ENCODE measurements around the gene RACK1. TPM values are rescaled to one million over a fixed set of nuclear protein-coding genes. Genes with fewer than 3 reads are reported as not detected.

Gene RACK1
- total RNA-seq, 4 donors from 2014 or later: 1,656 to 5,035 (median 2,557) TPM

DNA sequence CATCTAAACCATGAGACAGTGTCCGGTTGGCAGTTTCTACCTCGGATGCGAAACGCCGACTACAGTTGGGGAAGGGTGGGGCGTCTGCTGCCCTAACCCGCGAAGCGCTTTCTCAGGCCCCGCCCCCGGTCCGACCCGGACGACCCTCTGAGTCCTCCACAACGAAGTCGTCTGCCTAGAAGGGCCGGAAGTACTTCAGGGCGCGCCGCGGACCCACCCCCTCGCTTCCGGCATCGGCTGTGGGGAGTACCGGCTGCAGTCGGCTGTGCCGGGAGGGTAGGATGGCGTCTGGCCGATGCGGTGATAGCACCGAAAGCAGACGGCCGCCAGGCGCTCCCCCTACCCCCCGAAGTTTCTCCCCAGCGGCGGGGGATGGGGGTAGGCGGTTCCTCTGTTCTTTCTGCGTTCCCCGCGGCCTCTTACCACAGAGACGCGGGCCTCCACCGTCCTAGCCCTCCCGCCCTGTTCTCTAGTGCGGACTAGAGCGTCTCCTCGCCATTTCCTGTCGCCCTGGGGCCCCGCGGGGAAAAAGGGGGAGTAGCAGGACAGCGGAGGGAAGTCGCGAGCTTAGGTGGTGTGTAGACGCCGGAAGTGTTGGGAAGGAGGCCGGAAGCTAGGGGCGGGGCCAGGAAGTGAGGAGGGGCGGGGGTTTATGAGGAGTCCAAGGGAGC is 20.5 kb downstream of the RACK1 start, which contains the start of gene TRIM41:
Gene TRIM41, plus strand, starts transcription at position 224 of the 671 bp plus-strand sequence. CDS start 719 bp downstream, outside the sequence.
- H3K27ac ChIP-seq: peak within 1 kb of the TSS; percentile 95 to 98
- peaks cover 0 to 5% of the 10 kb centered on the region in 2 donors for H3K4me1 ChIP-seq
- intact Hi-C loops (cut with DNase I; ENCODE audit: low total_unique reads): no loop called here
- H3K9me3 ChIP-seq: no peaks in the 10 kb centered on the region
- H3K36me3 ChIP-seq: no peaks in the 10 kb centered on the region
- no peaks in the 10 kb centered on the region for H3K27me3 ChIP-seq
- peak in 1 of 2 donors; percentile 93 for TF ChIP-seq POLR2A (IDR thresholded peaks at IDR 0.05)
- TF ChIP-seq, protein P1, sequence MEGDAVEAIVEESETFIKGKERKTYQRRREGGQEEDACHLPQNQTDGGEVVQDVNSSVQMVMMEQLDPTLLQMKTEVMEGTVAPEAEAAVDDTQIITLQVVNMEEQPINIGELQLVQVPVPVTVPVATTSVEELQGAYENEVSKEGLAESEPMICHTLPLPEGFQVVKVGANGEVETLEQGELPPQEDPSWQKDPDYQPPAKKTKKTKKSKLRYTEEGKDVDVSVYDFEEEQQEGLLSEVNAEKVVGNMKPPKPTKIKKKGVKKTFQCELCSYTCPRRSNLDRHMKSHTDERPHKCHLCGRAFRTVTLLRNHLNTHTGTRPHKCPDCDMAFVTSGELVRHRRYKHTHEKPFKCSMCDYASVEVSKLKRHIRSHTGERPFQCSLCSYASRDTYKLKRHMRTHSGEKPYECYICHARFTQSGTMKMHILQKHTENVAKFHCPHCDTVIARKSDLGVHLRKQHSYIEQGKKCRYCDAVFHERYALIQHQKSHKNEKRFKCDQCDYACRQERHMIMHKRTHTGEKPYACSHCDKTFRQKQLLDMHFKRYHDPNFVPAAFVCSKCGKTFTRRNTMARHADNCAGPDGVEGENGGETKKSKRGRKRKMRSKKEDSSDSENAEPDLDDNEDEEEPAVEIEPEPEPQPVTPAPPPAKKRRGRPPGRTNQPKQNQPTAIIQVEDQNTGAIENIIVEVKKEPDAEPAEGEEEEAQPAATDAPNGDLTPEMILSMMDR (IDR thresholded peaks at IDR 0.05): peak in 2 of 4 experiments; percentile 3 to 20
- peak within 1 kb of the TSS; percentile 76 to 82 for H3K4me3 ChIP-seq
- DNase-seq: peak; percentile 99

- Histone ChIP-seq H3K27me3 (no peaks in the 10 kb centered on the region), H3K4me1 (peaks cover 0 to 5% of the 10 kb centered on the region in 2 donors), H3K36me3 (no peaks in the 10 kb centered on the region), H3K9me3 (no peaks in the 10 kb centered on the region), H3K4me3 (peak overlapping the region; percentile 76 to 82), H3K27ac (peak overlapping the region; percentile 95 to 98)
- TF ChIP-seq, protein P1 (IDR thresholded peaks at IDR 0.05): peak in 1 of 4 experiments; percentile 10
- no peak for TF ChIP-seq POLR2A (IDR thresholded peaks at IDR 0.05)
- no peak for DNase-seq
- intact Hi-C loops (cut with DNase I; ENCODE audit: low total_unique reads): no loop called here
Observed at GRCh38 chr5:181222630-181223057, 21.1 kb downstream of the RACK1 start.

DNA sequence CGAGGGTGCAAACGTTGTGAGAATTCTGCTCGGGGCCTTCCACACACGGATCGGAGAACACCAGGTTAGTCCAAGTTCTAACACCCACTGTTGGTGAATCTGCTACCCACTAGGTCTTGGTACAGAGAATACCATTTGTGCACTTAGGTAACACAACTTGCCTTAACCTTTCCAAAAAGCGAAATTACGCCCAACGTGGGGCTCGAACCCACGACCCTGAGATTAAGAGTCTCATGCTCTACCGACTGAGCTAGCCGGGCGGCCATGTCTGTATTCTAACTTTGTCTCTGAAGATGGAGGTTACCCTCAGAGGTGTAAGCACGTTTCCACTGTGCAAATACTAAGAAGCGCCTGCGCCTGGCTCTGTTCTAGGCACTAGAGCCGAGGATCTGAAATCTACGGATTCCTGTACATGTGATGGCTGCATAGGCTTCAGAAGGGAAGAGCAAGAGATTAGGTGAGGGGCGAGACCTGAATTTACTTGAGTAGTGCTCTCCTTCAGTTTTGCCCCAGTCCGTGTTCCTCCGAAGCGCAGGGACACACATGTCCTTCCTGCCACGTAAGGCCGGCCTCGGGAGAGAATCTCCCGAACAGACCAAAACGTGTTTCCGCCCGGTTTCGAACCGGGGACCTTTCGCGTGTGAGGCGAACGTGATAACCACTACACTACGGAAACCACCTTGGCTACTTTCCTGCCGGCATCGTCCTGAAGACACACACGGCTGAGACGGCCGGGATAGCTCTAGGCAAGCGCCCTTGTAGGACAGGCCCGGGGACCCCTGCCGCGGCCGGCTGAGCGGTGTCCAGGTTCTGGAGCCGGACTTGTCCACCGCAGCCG is 21.7 kb downstream of the RACK1 start:
- TF ChIP-seq, protein P1 (IDR thresholded peaks at IDR 0.05): peak in 1 of 4 experiments; percentile 2
- TF ChIP-seq POLR2A (IDR thresholded peaks at IDR 0.05): peak in 1 of 2 donors; percentile 21
- DNase-seq: peak; percentile 96 to 98
- H3K4me1 ChIP-seq: peaks cover 0 to 5% of the 10 kb centered on the region in 2 donors
- H3K27ac ChIP-seq: peak overlapping the region; percentile 95 to 98
- no peaks in the 10 kb centered on the region for H3K36me3 ChIP-seq
- intact Hi-C loops (cut with DNase I; ENCODE audit: low total_unique reads): no loop called here
- H3K4me3 ChIP-seq: peak overlapping the region; percentile 76 to 82
- H3K9me3 ChIP-seq: no peaks in the 10 kb centered on the region
- no peaks in the 10 kb centered on the region for H3K27me3 ChIP-seq

- Histone ChIP-seq H3K4me1 (peaks cover 0 to 5% of the 10 kb centered on the region in 2 donors), H3K4me3 (peak overlapping the region in 1 of 2 donors; percentile 76)
- intact Hi-C loops (cut with DNase I; ENCODE audit: low total_unique reads): no loop called here
Observed at GRCh38 chr5:181221105-181221791, 22.5 kb downstream of the RACK1 start.

More at GRCh38 chr5:181221105-181221791, 22.5 kb downstream of the RACK1 start:
- Histone ChIP-seq H3K27ac (peak overlapping the region; percentile 95 to 98), H3K9me3 (no peaks in the 10 kb centered on the region), H3K36me3 (no peaks in the 10 kb centered on the region), H3K27me3 (no peaks in the 10 kb centered on the region)
- no peak for TF ChIP-seq POLR2A (IDR thresholded peaks at IDR 0.05)
- TF ChIP-seq, protein P1 (IDR thresholded peaks at IDR 0.05): no peak
- no peak for DNase-seq

Data from uterus (tissue), 4 donors.